ENCODE measurements around the gene PSORS1C2. TPM values are rescaled to one million over a fixed set of nuclear protein-coding genes. Genes with fewer than 3 reads are reported as not detected.

Gene PSORS1C2
- total RNA-seq, 2 donors from 2014 or later = not detected

DNA sequence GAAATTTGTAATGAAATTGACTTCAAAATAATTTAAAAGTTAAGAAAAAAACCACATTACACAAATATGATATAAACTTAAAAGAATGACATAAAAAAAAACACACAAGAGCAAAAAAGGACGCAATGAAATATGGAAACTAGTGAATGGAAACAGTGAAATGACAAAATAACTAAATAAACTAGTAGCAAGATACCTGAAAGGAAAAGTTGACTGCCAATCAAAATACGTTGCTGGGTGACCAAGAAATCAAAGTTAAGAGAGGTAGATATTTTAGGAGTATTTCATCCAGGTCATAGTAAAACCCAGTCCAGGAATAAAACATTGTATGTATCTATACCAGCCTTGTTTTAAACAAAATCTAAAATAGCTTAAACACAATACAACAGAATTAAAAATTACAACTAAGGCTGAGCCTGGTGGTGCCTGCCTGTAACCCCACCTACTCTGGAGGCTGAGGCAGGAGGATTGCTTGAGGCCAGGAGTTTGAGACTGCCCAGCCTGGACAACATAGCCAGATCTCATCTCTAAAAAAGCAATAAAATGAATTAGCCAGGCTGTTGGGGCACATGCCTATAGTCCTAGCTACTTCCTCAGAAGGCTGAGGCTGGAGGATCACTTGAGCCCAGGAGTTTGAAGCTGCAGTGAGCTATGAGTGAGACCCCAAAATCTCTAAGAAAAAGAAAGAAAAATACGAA lies 48.4 kb downstream of the PSORS1C2 start:
- no peaks in the 10 kb centered on the region for H3K27me3 ChIP-seq
- no peaks in the 10 kb centered on the region for H3K36me3 ChIP-seq (replicated peaks in 1 of 2; ENCODE audit: insufficient read depth in 1 of 2, low read depth in 2 of 2)
- no peak overlapping the region for H3K4me3 ChIP-seq
- peaks cover 22% of the 10 kb centered on the region for H3K4me1 ChIP-seq
- DNase-seq = no peak
- H3K9me3 ChIP-seq = no peaks in the 10 kb centered on the region
- intact Hi-C loops (cut with DNase I) = no loop called here
- H3K27ac ChIP-seq = no peak overlapping the region
- no peak for ATAC-seq
- WGBS, 2 donors = 83% methylated on average over 3 of the region's 3 CpGs
- TF ChIP-seq POLR2A (IDR thresholded peaks at IDR 0.05) = no peak
- TF ChIP-seq, protein P1, sequence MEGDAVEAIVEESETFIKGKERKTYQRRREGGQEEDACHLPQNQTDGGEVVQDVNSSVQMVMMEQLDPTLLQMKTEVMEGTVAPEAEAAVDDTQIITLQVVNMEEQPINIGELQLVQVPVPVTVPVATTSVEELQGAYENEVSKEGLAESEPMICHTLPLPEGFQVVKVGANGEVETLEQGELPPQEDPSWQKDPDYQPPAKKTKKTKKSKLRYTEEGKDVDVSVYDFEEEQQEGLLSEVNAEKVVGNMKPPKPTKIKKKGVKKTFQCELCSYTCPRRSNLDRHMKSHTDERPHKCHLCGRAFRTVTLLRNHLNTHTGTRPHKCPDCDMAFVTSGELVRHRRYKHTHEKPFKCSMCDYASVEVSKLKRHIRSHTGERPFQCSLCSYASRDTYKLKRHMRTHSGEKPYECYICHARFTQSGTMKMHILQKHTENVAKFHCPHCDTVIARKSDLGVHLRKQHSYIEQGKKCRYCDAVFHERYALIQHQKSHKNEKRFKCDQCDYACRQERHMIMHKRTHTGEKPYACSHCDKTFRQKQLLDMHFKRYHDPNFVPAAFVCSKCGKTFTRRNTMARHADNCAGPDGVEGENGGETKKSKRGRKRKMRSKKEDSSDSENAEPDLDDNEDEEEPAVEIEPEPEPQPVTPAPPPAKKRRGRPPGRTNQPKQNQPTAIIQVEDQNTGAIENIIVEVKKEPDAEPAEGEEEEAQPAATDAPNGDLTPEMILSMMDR (IDR thresholded peaks at IDR 0.05) = no peak

Small RNA genes within 50 kb of the gene (small RNA-seq; reads per million reads assigned to genes)
- gene POLR2LP1 = not detected

Other genes starting within 250 kb of the PSORS1C2 start
- 10 to 100 TPM in 1 of 2 donors, under 1 TPM in 1; 0.66 to 27.2 TPM for gene GTF2H4, start 230.9 kb downstream of the PSORS1C2 start, total RNA-seq
- gene VARS2, start 224.8 kb downstream of the PSORS1C2 start, total RNA-seq = 10 to 100 TPM; 16.6 to 29.7 TPM
- gene SFTA2, start 206.9 kb downstream of the PSORS1C2 start, total RNA-seq = 1 to 10 TPM in 1 of 2 donors, not detected in 1; 5.2 TPM
- gene MUCL3, start 198.1 kb downstream of the PSORS1C2 start, total RNA-seq = under 1 TPM; under 0.01 to 0.52 TPM
- gene MUC21, start 155.3 kb downstream of the PSORS1C2 start, total RNA-seq = not detected
- not detected for gene MUC22, start 128.6 kb downstream of the PSORS1C2 start, total RNA-seq
- not detected for gene C6orf15, start 26.5 kb downstream of the PSORS1C2 start, total RNA-seq
- gene PSORS1C1, start 24.3 kb downstream of the PSORS1C2 start, total RNA-seq = 1 to 10 TPM; 1.6 to 3.4 TPM
- gene CDSN, start 18.6 kb downstream of the PSORS1C2 start, total RNA-seq = not detected
- 10 to 100 TPM; 15.6 to 28.7 TPM for gene CCHCR1, start 18.7 kb upstream of the PSORS1C2 start, total RNA-seq
- 1 to 10 TPM; 1.8 to 2.0 TPM for gene TCF19, start 19.5 kb upstream of the PSORS1C2 start, total RNA-seq
- 10 to 100 TPM in 1 of 2 donors, 1 to 10 TPM in 1; 4.9 to 37.6 TPM for gene POU5F1, start 31.6 kb upstream of the PSORS1C2 start, total RNA-seq
- 100 to 1,000 TPM in 1 of 2 donors, 10 to 100 TPM in 1; 93.9 to 364 TPM for gene HLA-C, start 133.0 kb upstream of the PSORS1C2 start, total RNA-seq
- gene HLA-B, start 218.1 kb upstream of the PSORS1C2 start, total RNA-seq = 100 to 1,000 TPM; 316 to 342 TPM

All from body of pancreas (tissue), 4 donors.